GM12878 (cell line): ENCODE measurements around the gene FOXP1. TPM values are rescaled to one million over a fixed set of nuclear protein-coding genes. Genes with fewer than 3 reads are reported as not detected.

Experiments
- ATAC-seq: fragments of 200-7000 bp; cut with Tn5 transposase; 3 replicates; pipeline ENCODE4 v1.9.1; 2020; ENCODE audit warnings: mild to moderate bottlenecking, moderate library complexity
- BruUV-seq: library from RNA; stranded (reverse); fragments of 400-500 nt; replicated peaks from 2 replicates; lab custom pipeline; 2021; lab: Mats Ljungman, UMichigan
- CTCF ChIA-PET: fragments of 300-600 bp; sonication (Branson Sonifier 250); formaldehyde crosslinking; extraction: SDS; loops from one replicate; lab custom pipeline; 2021; ENCODE audit warnings: inconsistent platforms; lab: Yijun Ruan, JAX
- POLR2A ChIA-PET: fragments of 350-600 bp; formaldehyde crosslinking; extraction: SDS; loops from one replicate; lab custom pipeline; 2021; ENCODE audit warnings: inconsistent platforms; lab: Charles Lee
- RAD21 ChIA-PET: fragments of 300-600 bp; sonication (Branson Sonifier 250); formaldehyde crosslinking; loops from one replicate; lab custom pipeline; 2023; ENCODE audit warnings: antibody characterized with exemption; ENCODE audit not compliant: unreplicated experiment; lab: Charles Lee
- SMC1A ChIA-PET: fragments of 300-600 bp; sonication (Branson Sonifier 250); formaldehyde crosslinking; loops from one replicate; lab custom pipeline; 2023; ENCODE audit not compliant: unreplicated experiment, uncharacterized antibody; lab: Charles Lee
- DNase-seq: peaks from one replicate; pipeline ENCODE4 v3.0.0-alpha.2; 2011; ENCODE audit warnings: low read depth, low spot score
- FAIRE-seq: peaks from 3 replicates; lab custom pipeline; 2011; peaks lifted over from hg19 to GRCh38; lab: Jason Lieb, UNC
- H2AFZ ChIP-seq: 2 replicates; pipeline ENCODE4 v1.6.0; 2011; ENCODE audit warnings: low read depth, low read length, control low read depth; ENCODE audit not compliant: control insufficient read depth
- H3K27ac ChIP-seq: 2 replicates; pipeline ENCODE4 v1.5.1; 2011; ENCODE audit warnings: control low read depth; ENCODE audit not compliant: control insufficient read depth, insufficient read depth
- H3K27me3 ChIP-seq, 2 experiments: replicated peaks in 1 of 2; 2 replicates each; pipeline versions ENCODE4 v1.6.0 to v1.6.1; 2011; ENCODE audit warnings: low read length in 1 of 2; ENCODE audit not compliant: control insufficient read depth in 2 of 2, insufficient read depth in 2 of 2
- H3K36me3 ChIP-seq, 2 experiments: 2 replicates each; pipeline ENCODE4 v1.5.1; 2011; ENCODE audit warnings: low read length in 1 of 2; ENCODE audit not compliant: control insufficient read depth in 2 of 2, insufficient read depth in 2 of 2
- H3K4me1 ChIP-seq: 2 replicates; pipeline ENCODE4 v1.6.1; 2011; ENCODE audit warnings: mild to moderate bottlenecking, low read length, moderate library complexity, mixed read lengths; ENCODE audit not compliant: control insufficient read depth, insufficient read depth
- H3K4me2 ChIP-seq: 2 replicates; pipeline ENCODE4 v1.6.0; 2011; ENCODE audit warnings: control low read depth; ENCODE audit not compliant: control insufficient read depth, insufficient read depth
- H3K4me3 ChIP-seq: fragments of 200-600 bp; sonication (generic); 2 replicates; pipeline ENCODE4 v1.5.1; 2016
- H3K79me2 ChIP-seq: 2 replicates; pipeline ENCODE4 v1.6.0; 2011; ENCODE audit warnings: low read length; ENCODE audit not compliant: control insufficient read depth, insufficient read depth
- H3K9ac ChIP-seq: 2 replicates; pipeline ENCODE4 v1.8.0; 2011; ENCODE audit warnings: low read length, control low read depth, mixed read lengths; ENCODE audit not compliant: control insufficient read depth, insufficient read depth
- H3K9me3 ChIP-seq: replicated peaks from 3 replicates; pipeline ENCODE4 v1.5.1; 2011; ENCODE audit warnings: mild to moderate bottlenecking, low read length; ENCODE audit not compliant: control insufficient read depth, insufficient read depth
- H4K20me1 ChIP-seq: 2 replicates; pipeline ENCODE4 v1.6.0; 2011; ENCODE audit not compliant: control insufficient read depth, insufficient read depth
- CBFB ChIP-seq: IDR thresholded peaks from 2 replicates; pipeline ENCODE4 v1.6.1; 2016; ENCODE audit warnings: antibody characterized with exemption, low read depth
- CBX5 ChIP-seq: sonication (generic); IDR thresholded peaks from 2 replicates; pipeline ENCODE4 v1.6.1; 2016; ENCODE audit warnings: low read depth, moderate library complexity, mild to moderate bottlenecking, inconsistent platforms
- CHD4 ChIP-seq: fragments of 200-600 bp; sonication (generic); IDR thresholded peaks from 2 replicates; pipeline ENCODE4 v1.6.1; 2016; ENCODE audit warnings: mild to moderate bottlenecking
- JUND ChIP-seq: IDR thresholded peaks from 2 replicates; pipeline ENCODE4 v1.6.1; 2012; ENCODE audit warnings: low read depth, mild to moderate bottlenecking, low read length, improper control_type of control experiment, moderate library complexity
- MEF2A ChIP-seq: IDR thresholded peaks from 2 replicates; pipeline ENCODE4 v1.6.1; 2011; ENCODE audit warnings: low read depth, mild to moderate bottlenecking, low read length, moderate library complexity; ENCODE audit not compliant: insufficient read depth
- POLR2A ChIP-seq: IDR thresholded peaks from 2 replicates; pipeline ENCODE4 v1.6.1; 2011; ENCODE audit warnings: low read depth, mild to moderate bottlenecking, low read length
- RUNX3 ChIP-seq: IDR thresholded peaks from 2 replicates; pipeline ENCODE4 v1.6.1; 2012; ENCODE audit warnings: low read length, inconsistent platforms
- TBL1XR1 ChIP-seq: IDR thresholded peaks from 2 replicates; pipeline ENCODE4 v1.6.1; 2012; ENCODE audit warnings: low read depth, low read length, improper control_type of control experiment
- WRNIP1 ChIP-seq: IDR thresholded peaks from 2 replicates; pipeline ENCODE4 v1.6.1; 2011; ENCODE audit warnings: low read depth, low read length, improper control_type of control experiment, borderline replicate concordance
- WGBS: methylation state at CpG from one replicate; pipeline ENCODE4 v1.1.6; 2016; ENCODE audit warnings: low lambda C conversion rate; ENCODE audit not compliant: insufficient replicate concordance, insufficient coverage; ENCODE audit errors: missing lambda C conversion rate; 5-methylcytosine and 5-hydroxymethylcytosine counted together
- in situ Hi-C: fragments of 300-500 bp; cut with MboI; formaldehyde crosslinking; loops from 9 replicates; pipeline ENCODE4 v1.14.3; 2018; ENCODE audit warnings: mixed read lengths
- intact Hi-C: fragments of 100-400 bp; cut with micrococcal nuclease; formaldehyde crosslinking; loops from one replicate; pipeline ENCODE4 v1.14.2; 2022; ENCODE audit not compliant: unreplicated experiment
- polyA plus RNA-seq, 11 experiments: library from polyadenylated mRNA; depleted of rRNA in 4 of 11; unstranded in 6 of 11; stranded (reverse) in 5 of 11; fragments of >200 nt; fragmentation: Nextera tagmentation in 4 of 11; fragmentation: Illumina TruSeq in 1 of 11; extraction: Ambion mirVana in 4 of 11; extraction: Trizol in 1 of 11; gene quantifications; 1 replicate in 1 of 11; 2 replicates in 10 of 11; pipeline versions ENCODE4 v1.2.1 to v1.2.3, GENCODE V29; 2011 to 2016; ENCODE audit warnings: inconsistent platforms in 2 of 11, missing spikeins in 2 of 11, low read depth in 1 of 11
- total RNA-seq, 4 experiments: library from RNA; depleted of rRNA in 3 of 4; stranded (reverse); fragments of >200 nt in 3 of 4; fragmentation: Illumina TruSeq in 1 of 4; extraction: Trizol in 1 of 4; gene quantifications; 2 replicates each; pipeline versions ENCODE4 v1.2.1 to v1.2.3, GENCODE V29; 2013 to 2021
- TF ChIP-seq, protein P1 (sequence below): fragments of 450-650 bp; IDR thresholded peaks from 2 replicates; pipeline ENCODE4 v1.6.1; 2016; ENCODE audit warnings: mild to moderate bottlenecking
- TF ChIP-seq, protein P2 (sequence below): IDR thresholded peaks from 2 replicates; pipeline ENCODE4 v1.6.1; 2012; ENCODE audit warnings: mild to moderate bottlenecking, low read depth, low read length

FOXP1 gene
- total and polyA plus RNA-seq, 10 of the 15 experiments (the other 5 are each of a cell fraction or from before 2014, with no cell fraction given): 0.05 to 1.6 (median 0.20) TPM; not detected in 1

DNA sequence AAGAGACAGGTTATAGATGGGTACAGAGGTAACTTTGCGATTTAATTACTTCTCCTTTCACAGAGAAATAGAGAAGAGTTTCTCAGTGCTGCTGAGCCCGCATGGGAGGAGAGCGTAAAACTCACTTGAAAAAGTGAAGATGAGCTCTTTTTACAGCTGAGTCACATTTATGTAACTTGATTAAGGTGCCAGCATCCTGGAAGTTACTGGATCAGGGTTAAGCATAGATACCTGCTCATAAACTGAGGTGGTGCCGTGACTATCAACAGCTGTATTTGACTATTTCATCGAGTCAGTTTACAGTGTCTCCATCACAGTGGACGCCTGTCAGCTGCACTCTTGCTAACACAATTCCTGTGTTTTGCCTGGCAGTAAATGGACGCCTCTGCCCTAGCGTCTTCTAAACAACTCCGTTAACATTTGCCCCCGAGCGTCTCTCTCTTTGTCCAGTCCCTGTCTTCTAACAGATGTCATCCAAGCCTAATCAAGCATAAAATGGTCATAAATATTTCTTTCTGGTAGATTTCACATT is 414.6 kb downstream of the FOXP1 start:
- SMC1A ChIA-PET: no interaction called here
- BruUV-seq: no TSS peak
- in situ Hi-C loops (no loop called here), intact Hi-C loops (no loop called here)
- DNase-seq (no peak), ATAC-seq (no peak), FAIRE-seq (no peak)
- POLR2A ChIA-PET: no interaction called here
- Histone ChIP-seq H2AFZ (no peak overlapping the region), H3K79me2 (no peaks in the 10 kb centered on the region), H4K20me1 (no peaks in the 10 kb centered on the region), H3K9ac (no peak overlapping the region), H3K4me3 (no peak overlapping the region), H3K36me3 (no peaks in the 10 kb centered on the region), H3K9me3 (no peaks in the 10 kb centered on the region), H3K4me2 (no peak overlapping the region), H3K27me3 (peaks cover 0 to 5% of the 10 kb centered on the region in 2 experiments; a peak in 2 of 4 replicates), H3K4me1 (no peaks in the 10 kb centered on the region), H3K27ac (no peak overlapping the region)
- CTCF ChIA-PET: no interaction called here
- 37% methylated on average over 11 of the region's 11 CpGs for WGBS
- TF ChIP-seq POLR2A (no peak), RUNX3 (no peak)
- RAD21 ChIA-PET: no interaction called here

DNA sequence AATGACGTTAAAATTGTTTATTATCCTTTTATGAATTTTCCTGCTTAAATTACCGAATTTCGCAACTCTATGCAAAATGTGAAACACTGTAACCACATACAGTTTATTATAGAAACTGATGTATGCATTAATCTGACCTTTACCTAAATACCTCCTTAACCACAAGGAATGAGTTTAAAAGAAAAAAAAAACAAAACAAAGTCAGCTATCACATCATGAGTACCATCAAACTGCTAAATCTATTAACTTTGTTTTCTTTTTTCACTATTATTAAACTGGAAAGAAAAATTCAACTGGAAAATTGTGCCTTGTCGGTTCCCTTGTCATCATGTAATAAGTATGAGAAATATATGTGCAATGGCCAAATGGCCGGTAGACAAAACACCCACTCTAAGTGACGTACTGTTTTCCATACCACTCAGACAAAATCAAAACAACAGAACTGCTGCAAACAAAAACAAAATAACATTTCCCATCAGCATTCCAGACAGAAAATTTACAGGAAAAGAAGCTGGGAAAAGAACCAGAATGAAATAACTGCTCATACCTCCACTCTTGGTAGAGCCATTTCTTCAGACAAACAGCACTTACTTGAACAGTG is 415.3 kb downstream of the FOXP1 start:
- ChIA-PET RAD21 (no interaction called here), SMC1A (no interaction called here), POLR2A (no interaction called here), CTCF (interaction anchor here (0.7 kb wide), 1 partner anchor 148 kb away, joined by 3 read pairs; no protein-coding TSS in a partner anchor)
- Histone ChIP-seq H3K27me3 (peaks cover 0 to 5% of the 10 kb centered on the region in 2 experiments; a peak in 2 of 4 replicates), H4K20me1 (no peaks in the 10 kb centered on the region), H3K4me3 (no peak overlapping the region), H3K79me2 (no peaks in the 10 kb centered on the region), H3K4me1 (no peaks in the 10 kb centered on the region), H3K4me2 (no peak overlapping the region), H3K36me3 (no peaks in the 10 kb centered on the region), H3K27ac (no peak overlapping the region), H3K9ac (no peak overlapping the region), H3K9me3 (no peaks in the 10 kb centered on the region), H2AFZ (no peak overlapping the region)
- intact Hi-C loops (no loop called here), in situ Hi-C loops (no loop called here)
- no peak for DNase-seq
- WGBS: 42% methylated on average over 6 of the region's 6 CpGs
- BruUV-seq: no TSS peak
- ATAC-seq: no peak
- no peak for FAIRE-seq
- TF ChIP-seq TBL1XR1: no peak
- no peak for TF ChIP-seq CBFB
- TF ChIP-seq, protein P1, sequence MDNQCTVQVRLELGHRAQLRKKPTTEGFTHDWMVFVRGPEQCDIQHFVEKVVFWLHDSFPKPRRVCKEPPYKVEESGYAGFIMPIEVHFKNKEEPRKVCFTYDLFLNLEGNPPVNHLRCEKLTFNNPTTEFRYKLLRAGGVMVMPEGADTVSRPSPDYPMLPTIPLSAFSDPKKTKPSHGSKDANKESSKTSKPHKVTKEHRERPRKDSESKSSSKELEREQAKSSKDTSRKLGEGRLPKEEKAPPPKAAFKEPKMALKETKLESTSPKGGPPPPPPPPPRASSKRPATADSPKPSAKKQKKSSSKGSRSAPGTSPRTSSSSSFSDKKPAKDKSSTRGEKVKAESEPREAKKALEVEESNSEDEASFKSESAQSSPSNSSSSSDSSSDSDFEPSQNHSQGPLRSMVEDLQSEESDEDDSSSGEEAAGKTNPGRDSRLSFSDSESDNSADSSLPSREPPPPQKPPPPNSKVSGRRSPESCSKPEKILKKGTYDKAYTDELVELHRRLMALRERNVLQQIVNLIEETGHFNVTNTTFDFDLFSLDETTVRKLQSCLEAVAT: no peak
- TF ChIP-seq MEF2A: no peak
- TF ChIP-seq JUND: no peak
- no peak for TF ChIP-seq CBX5
- TF ChIP-seq, protein P2, sequence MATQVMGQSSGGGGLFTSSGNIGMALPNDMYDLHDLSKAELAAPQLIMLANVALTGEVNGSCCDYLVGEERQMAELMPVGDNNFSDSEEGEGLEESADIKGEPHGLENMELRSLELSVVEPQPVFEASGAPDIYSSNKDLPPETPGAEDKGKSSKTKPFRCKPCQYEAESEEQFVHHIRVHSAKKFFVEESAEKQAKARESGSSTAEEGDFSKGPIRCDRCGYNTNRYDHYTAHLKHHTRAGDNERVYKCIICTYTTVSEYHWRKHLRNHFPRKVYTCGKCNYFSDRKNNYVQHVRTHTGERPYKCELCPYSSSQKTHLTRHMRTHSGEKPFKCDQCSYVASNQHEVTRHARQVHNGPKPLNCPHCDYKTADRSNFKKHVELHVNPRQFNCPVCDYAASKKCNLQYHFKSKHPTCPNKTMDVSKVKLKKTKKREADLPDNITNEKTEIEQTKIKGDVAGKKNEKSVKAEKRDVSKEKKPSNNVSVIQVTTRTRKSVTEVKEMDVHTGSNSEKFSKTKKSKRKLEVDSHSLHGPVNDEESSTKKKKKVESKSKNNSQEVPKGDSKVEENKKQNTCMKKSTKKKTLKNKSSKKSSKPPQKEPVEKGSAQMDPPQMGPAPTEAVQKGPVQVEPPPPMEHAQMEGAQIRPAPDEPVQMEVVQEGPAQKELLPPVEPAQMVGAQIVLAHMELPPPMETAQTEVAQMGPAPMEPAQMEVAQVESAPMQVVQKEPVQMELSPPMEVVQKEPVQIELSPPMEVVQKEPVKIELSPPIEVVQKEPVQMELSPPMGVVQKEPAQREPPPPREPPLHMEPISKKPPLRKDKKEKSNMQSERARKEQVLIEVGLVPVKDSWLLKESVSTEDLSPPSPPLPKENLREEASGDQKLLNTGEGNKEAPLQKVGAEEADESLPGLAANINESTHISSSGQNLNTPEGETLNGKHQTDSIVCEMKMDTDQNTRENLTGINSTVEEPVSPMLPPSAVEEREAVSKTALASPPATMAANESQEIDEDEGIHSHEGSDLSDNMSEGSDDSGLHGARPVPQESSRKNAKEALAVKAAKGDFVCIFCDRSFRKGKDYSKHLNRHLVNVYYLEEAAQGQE: no peak
- no peak for TF ChIP-seq WRNIP1
- no peak for TF ChIP-seq CHD4
